Effector memory CD4-positive, alpha-beta T cell (primary cell): Measurements from ENCODE around the gene RB1.

Source experiments
- DNase-seq, 3 donors: peaks; one replicate each; pipeline ENCODE4 v3.0.0-alpha.2; 2020
- H3K27ac ChIP-seq: 2 replicates; pipeline ENCODE4 v1.7.0; 2013; ENCODE audit warnings: mild to moderate bottlenecking, low read length, moderate library complexity; ENCODE audit not compliant: insufficient read depth, poor library complexity, severe bottlenecking
- H3K27me3 ChIP-seq: replicated peaks from 2 replicates; pipeline ENCODE4 v1.7.0; 2013; ENCODE audit warnings: mild to moderate bottlenecking, low read length; ENCODE audit not compliant: insufficient read depth, control insufficient read depth, poor library complexity, severe bottlenecking
- H3K36me3 ChIP-seq: 2 replicates; pipeline ENCODE4 v1.7.0; 2013; ENCODE audit warnings: mild to moderate bottlenecking, low read length, moderate library complexity; ENCODE audit not compliant: control insufficient read depth, insufficient read depth
- H3K4me1 ChIP-seq: 2 replicates; pipeline ENCODE4 v1.7.0; 2013; ENCODE audit warnings: low read length, mild to moderate bottlenecking; ENCODE audit not compliant: control insufficient read depth, insufficient read depth, poor library complexity, severe bottlenecking
- H3K4me3 ChIP-seq: 2 replicates; pipeline ENCODE4 v1.7.0; 2013; ENCODE audit warnings: low read length, low read depth, mild to moderate bottlenecking; ENCODE audit not compliant: insufficient read depth, poor library complexity, severe bottlenecking
- H3K9me3 ChIP-seq: 2 replicates; pipeline ENCODE4 v1.7.0; 2013; ENCODE audit warnings: mild to moderate bottlenecking, low read length, moderate library complexity; ENCODE audit not compliant: control insufficient read depth

RB1 gene

DNA sequence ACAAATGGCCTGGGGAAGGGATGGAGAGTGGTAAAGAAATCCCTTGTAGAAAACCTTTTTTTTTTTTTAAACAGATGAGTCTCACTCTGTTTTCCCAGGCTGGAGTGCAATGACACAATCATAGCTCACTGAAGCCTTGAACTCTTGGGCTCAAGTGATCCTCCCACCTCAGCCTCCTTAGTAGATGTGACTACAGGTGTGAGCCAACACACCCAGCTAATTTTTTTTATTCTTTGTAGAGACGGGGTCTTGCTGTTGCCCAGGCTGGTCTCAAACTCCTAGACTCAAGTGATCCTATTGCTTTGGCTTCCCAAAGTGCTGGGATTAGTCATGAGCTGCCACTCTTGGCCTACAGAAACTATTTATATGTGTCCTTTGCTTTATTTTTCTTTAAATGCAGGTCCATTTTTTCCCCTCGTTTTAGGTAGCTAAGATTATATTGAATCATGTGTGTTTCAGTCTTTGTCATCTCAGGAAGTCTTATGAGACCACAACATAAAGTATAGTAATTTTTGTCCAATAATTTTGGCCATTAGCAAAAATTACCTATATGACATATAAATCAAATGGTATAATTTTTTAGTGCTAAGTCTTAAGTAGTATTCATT lies 98.9 kb downstream of the RB1 start:
- Histone ChIP-seq H3K9me3 (no peaks in the 10 kb centered on the region), H3K4me3 (no peak overlapping the region), H3K27me3 (no peaks in the 10 kb centered on the region), H3K36me3 (no peaks in the 10 kb centered on the region), H3K4me1 (peaks cover 17% of the 10 kb centered on the region), H3K27ac (peak overlapping the region; percentile 50)
- DNase-seq: no peak

DNA sequence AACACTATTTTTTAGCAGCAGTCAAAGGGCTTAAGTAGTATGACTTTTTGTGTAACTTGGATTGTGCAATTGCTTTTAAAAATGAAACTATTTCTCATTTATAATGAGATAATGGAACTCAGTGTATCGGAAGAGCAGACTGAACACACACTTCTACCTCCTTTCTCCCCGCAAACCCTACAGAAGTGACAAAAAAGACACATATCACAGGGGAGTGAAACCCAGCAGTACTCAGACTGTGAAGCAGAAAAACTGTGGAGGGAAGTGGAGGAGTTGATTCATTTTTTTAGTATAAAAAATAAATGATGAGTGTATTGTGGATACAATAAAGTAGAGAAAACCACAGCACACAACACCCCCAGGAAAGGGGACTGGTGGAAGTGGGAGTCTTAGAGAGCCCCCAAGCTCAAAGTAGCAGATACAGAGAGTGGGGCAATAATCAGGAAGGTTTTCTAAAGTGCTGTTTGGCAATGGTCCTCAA lies 99.6 kb downstream of the RB1 start:
- no peaks in the 10 kb centered on the region for H3K9me3 ChIP-seq
- H3K4me1 ChIP-seq: peaks cover 19% of the 10 kb centered on the region
- no peaks in the 10 kb centered on the region for H3K36me3 ChIP-seq
- DNase-seq: no peak
- peak overlapping the region; percentile 50 for H3K27ac ChIP-seq
- no peaks in the 10 kb centered on the region for H3K27me3 ChIP-seq
- peak overlapping the region; percentile 18 for H3K4me3 ChIP-seq

DNA sequence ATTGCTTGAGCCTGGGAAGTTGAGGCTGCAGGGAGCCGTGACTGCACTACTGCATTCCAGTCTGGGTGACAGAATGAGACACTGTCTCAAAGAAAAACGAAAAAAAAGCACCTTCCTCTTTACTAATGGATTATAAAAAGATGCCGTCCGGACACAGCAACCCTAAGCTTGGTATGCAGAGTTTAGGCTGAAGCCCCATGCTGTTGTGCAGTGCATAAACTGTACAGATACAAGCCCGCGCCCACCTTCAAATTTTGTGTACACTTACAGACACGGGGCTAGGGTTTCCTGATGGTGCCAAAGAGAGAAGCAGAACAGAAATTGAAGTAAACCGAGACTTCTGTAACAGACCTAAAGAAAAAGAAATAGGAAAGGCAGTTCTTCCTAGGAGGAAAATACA lies 100.4 kb downstream of the RB1 start:
- H3K36me3 ChIP-seq: no peaks in the 10 kb centered on the region
- DNase-seq: no peak
- no peaks in the 10 kb centered on the region for H3K27me3 ChIP-seq
- peaks cover 18% of the 10 kb centered on the region for H3K4me1 ChIP-seq
- H3K4me3 ChIP-seq: no peak overlapping the region
- no peaks in the 10 kb centered on the region for H3K9me3 ChIP-seq
- H3K27ac ChIP-seq: peak overlapping the region; percentile 50

DNA sequence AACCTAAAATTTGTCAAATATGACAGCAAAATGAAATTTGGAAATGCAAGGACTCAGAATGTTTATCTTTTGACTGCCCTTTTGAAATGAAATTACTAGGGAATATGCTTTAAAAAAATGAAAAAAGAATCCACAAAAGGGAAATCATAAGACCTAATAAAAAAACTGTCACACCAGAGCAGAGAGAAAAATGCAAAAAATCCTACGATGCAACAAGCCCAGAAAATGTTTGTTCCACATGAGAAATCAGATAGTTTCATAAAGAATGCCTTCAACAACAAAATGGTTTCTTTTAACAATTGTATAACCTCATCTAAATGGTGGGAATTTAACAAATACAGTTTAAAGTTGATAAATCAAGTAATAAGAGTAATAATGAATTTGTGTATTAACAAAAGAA lies 101.4 kb downstream of the RB1 start:
- DNase-seq: no peak
- Histone ChIP-seq H3K36me3 (no peaks in the 10 kb centered on the region), H3K9me3 (no peaks in the 10 kb centered on the region), H3K4me1 (peaks cover 19% of the 10 kb centered on the region), H3K4me3 (no peak overlapping the region), H3K27me3 (no peaks in the 10 kb centered on the region), H3K27ac (peak overlapping the region; percentile 39)

DNA sequence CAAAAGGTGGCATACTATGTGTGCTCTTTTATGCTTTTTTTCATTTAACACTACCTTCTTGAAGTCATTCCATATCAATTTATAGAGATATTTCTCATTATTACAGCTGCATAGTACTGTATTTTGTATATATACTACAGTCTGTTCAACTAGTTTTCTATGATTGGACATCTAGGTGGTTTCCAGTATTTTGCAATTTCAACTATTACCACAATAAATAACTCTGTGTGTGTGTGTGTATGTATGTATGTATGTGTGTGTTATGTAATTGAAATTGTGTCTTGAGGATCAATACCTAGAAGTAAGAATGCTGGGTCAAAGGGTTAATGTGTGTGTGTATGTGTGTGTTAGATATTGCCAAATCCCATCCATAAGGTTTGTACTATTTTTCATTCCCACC lies 102.3 kb downstream of the RB1 start:
- peak overlapping the region; percentile 39 for H3K27ac ChIP-seq
- H3K9me3 ChIP-seq: no peaks in the 10 kb centered on the region
- no peaks in the 10 kb centered on the region for H3K36me3 ChIP-seq
- H3K4me3 ChIP-seq: no peak overlapping the region
- H3K4me1 ChIP-seq: peaks cover 18% of the 10 kb centered on the region
- no peak for DNase-seq
- H3K27me3 ChIP-seq: no peaks in the 10 kb centered on the region

DNA sequence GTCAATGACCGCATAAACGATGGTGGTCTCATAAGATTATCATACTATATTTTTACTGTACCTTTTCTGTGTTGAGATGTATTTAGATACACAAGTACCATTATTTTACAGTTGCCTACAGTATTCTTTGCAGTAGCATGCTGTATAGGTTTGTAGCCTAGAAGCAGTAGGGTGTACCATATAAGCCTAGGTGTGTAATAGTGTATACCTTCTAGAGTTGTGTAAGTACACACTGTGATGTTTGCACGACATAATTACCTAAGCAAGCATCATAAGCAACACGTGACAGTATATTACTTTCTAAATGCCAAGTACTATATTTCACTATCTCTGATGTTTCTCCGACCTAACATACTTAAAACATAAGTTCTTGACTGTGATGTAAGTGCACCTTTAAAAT lies 106.6 kb downstream of the RB1 start:
- Histone ChIP-seq H3K4me3 (peak overlapping the region; percentile 80), H3K4me1 (peaks cover 12% of the 10 kb centered on the region), H3K27ac (peak overlapping the region; percentile 85), H3K36me3 (no peaks in the 10 kb centered on the region), H3K9me3 (no peaks in the 10 kb centered on the region), H3K27me3 (no peaks in the 10 kb centered on the region)
- no peak for DNase-seq

DNA sequence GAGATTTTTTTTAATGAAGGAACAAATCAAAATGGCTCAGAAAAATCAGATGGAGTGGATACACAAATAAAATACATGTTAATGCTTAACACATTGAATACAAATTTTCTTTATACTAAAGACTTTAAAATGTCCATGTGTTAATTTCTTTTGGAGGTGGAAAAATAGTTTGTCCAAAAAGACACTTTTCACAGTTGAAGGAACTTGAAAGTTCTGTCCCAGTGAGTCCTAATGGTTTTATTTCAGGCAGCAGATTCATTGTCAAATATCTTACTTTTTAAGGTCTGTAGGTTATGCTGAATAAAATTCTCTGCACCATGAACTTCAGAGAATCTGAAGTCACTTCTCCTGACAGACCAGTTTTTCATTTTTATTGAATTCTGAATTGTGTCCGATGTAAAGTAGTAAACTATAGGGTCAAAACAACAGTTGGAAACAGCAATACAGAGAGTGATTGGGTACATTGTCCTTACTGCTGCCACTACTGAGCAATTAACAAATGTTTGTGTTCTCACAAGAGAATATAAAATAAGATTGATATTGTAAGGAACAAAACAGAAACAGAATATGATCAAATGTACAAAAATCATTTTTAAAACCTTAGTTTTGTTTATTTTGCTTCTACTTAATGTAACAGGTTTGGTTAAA lies 107.7 kb downstream of the RB1 start:
- no peak for DNase-seq
- Histone ChIP-seq H3K4me3 (peak overlapping the region; percentile 80), H3K36me3 (no peaks in the 10 kb centered on the region), H3K4me1 (peaks cover 12% of the 10 kb centered on the region), H3K27ac (peak overlapping the region; percentile 85), H3K27me3 (no peaks in the 10 kb centered on the region), H3K9me3 (no peaks in the 10 kb centered on the region)

DNA sequence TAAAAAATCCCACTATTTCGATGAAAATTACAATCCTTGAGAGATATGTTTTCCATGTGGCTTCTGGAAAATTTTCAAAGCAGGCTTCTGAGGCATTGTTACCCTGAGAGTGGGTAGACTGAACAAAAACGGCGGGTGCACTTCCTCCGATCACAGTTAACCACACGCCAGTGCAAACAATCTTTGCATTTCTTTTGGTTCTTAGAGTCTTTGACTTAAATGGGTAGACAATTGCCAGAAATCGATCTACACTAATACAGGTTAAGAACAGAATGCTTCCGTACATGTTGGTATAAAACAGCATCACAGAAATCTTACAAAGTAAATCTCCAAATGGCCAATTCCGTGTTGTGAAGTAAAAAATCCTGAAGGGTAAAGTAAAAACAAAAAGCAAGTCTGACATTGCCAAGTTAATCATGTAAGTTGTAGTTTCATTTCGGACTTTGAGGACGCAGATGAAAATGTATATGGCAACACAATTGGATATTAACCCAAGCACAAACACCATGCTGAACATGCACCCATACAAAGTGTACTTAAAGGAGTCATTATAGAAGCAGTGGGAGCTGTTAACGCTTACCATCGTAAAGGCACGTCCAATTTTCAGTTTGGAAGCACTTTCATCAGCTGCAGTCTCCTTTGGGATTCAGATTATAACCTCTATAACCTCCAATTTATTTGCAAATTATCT lies 108.4 kb downstream of the RB1 start:
- DNase-seq: no peak
- no peaks in the 10 kb centered on the region for H3K27me3 ChIP-seq
- peak overlapping the region; percentile 85 for H3K27ac ChIP-seq
- peaks cover 9% of the 10 kb centered on the region for H3K4me1 ChIP-seq
- peak overlapping the region; percentile 80 for H3K4me3 ChIP-seq
- no peaks in the 10 kb centered on the region for H3K36me3 ChIP-seq
- no peaks in the 10 kb centered on the region for H3K9me3 ChIP-seq

DNA sequence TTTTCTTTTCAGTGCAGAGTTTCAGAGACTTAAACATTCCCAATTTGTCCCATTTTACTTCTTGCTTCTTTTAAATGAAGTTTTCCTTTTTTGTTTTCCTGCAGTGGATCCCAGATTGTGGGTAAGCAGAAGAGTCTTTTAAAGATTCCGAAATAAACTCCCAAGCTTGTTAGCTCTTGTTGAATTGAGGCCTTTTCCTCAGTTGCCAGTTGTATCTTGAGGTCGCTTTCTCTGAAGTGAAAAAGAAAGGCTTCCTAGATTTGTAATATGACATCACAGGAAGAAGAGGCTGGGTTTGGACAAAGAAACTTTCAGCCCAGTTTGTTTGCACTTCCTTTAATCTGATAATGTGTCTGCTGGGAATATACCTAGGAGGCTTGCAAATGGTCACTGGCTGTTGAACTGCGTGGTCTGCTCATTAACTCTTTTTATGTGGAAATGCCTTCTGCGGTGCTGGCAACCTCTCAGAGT lies 109.4 kb downstream of the RB1 start, which contains the start of gene LPAR6:
Gene LPAR6, minus strand, starts transcription at position 233 of the 471 bp plus-strand sequence. CDS start 690 bp downstream, outside the sequence.
- peak within 1 kb of the TSS; percentile 80 for H3K4me3 ChIP-seq
- no peaks in the 10 kb centered on the region for H3K9me3 ChIP-seq
- H3K36me3 ChIP-seq: no peaks in the 10 kb centered on the region
- peak within 1 kb of the TSS; percentile 85 for H3K27ac ChIP-seq
- DNase-seq: no peak
- H3K27me3 ChIP-seq: no peaks in the 10 kb centered on the region
- H3K4me1 ChIP-seq: peaks cover 7% of the 10 kb centered on the region

DNA sequence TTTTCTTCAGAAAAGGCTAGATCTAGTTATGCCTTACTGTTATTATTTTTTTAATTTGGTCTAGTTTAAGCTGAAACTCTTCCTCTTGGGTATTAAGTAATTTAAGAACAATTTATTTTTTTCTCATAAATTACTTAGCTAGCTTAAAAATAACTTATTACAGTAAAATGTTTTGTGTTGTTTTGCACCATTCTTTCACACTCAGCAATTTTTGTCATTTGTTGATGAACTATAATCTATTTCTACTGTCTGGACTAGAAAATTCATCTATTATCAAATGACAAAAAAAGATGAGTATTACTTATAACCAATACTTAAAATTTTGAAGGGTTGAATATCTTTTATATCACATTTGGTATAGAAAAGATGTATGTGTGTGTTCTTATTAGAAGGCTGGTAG lies 111.0 kb downstream of the RB1 start:
- Histone ChIP-seq H3K27ac (no peak overlapping the region), H3K4me3 (no peak overlapping the region), H3K27me3 (no peaks in the 10 kb centered on the region), H3K9me3 (no peaks in the 10 kb centered on the region), H3K36me3 (no peaks in the 10 kb centered on the region), H3K4me1 (peaks cover 4% of the 10 kb centered on the region)
- no peak for DNase-seq
